Neutrophil (primary cell): Measurements from ENCODE around the gene CSTPP1.
"Not testable (repeated sequence)": the region's sequence is repeated elsewhere in the genome, so short reads cannot be mapped to it uniquely, and the experiment has no call there.

Experiments
- H3K27ac ChIP-seq: fragments of 200-600 bp; sonication (generic); 2 replicates; pipeline ENCODE4 v1.5.1; 2016; ENCODE audit warnings: mild to moderate bottlenecking, moderate library complexity
- H3K27me3 ChIP-seq: fragments of 200-600 bp; sonication (generic); 2 replicates; pipeline ENCODE4 v1.6.0; 2016; ENCODE audit warnings: mild to moderate bottlenecking
- H3K36me3 ChIP-seq: fragments of 200-600 bp; sonication (generic); 2 replicates; pipeline ENCODE4 v1.5.1; 2017
- H3K4me1 ChIP-seq, 2 experiments: fragments of 200-600 bp in 1 of 2; sonication (generic) in 1 of 2; 1 replicate in 1 of 2; 2 replicates in 1 of 2; pipeline versions ENCODE4 v1.5.1 to v1.6.1; 2013 to 2016; ENCODE audit warnings: low read depth in 1 of 2, low read length in 1 of 2, mild to moderate bottlenecking in 1 of 2, moderate library complexity in 1 of 2; ENCODE audit not compliant: control insufficient read depth in 1 of 2, insufficient read depth in 1 of 2
- H3K4me3 ChIP-seq, 2 experiments: fragments of 200-600 bp in 1 of 2; sonication (generic) in 1 of 2; 1 replicate in 1 of 2; 2 replicates in 1 of 2; pipeline ENCODE4 v1.5.1; 2013 to 2016; ENCODE audit warnings: low read depth in 1 of 2, low read length in 1 of 2, mild to moderate bottlenecking in 1 of 2, moderate library complexity in 1 of 2
- H3K9me3 ChIP-seq: fragments of 200-600 bp; sonication (generic); 2 replicates; pipeline ENCODE4 v1.5.1; 2016
- TF ChIP-seq, protein P1 (sequence below): fragments of 200-600 bp; sonication (generic); IDR thresholded peaks from 2 replicates; pipeline ENCODE4 v1.5.1; 2016; ENCODE audit warnings: antibody characterized with exemption

CSTPP1 gene

DNA sequence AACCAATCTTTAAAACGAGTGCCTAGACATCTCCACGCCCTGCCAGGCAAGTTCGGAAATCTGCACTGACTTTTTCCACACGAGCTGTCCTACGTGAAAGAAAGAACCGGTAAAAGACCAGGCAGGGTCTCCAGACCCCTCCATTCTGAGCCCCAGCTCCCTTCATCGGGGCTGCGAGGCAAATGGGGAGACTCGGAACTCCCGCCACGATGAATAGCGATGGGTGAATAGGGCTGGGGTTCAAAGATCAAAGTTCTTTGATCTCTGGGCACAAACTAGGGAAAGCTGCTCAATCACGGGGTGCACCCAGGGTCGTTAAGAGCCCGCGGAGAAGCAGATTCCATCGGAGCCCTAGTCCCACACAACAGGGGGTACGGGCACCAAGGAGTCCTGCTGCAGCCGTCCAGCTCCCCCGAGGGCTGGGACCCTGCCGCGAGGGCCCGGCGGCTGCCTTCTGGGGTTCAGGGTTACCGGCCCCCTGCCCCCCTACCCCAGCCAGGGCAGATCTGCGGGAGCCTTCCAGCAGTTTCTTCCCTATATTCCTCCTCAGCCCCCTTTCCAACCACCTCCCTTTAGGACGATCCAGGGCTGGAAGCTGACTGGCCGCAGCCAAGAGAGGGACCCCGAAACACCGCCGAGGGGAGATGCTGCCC, 19.3 kb upstream of the CSTPP1 start:
- no peaks in the 10 kb centered on the region for H3K9me3 ChIP-seq
- no peaks in the 10 kb centered on the region for H3K36me3 ChIP-seq
- peaks cover 16 to 23% of the 10 kb centered on the region in 2 experiments for H3K4me1 ChIP-seq
- TF ChIP-seq, protein P1, sequence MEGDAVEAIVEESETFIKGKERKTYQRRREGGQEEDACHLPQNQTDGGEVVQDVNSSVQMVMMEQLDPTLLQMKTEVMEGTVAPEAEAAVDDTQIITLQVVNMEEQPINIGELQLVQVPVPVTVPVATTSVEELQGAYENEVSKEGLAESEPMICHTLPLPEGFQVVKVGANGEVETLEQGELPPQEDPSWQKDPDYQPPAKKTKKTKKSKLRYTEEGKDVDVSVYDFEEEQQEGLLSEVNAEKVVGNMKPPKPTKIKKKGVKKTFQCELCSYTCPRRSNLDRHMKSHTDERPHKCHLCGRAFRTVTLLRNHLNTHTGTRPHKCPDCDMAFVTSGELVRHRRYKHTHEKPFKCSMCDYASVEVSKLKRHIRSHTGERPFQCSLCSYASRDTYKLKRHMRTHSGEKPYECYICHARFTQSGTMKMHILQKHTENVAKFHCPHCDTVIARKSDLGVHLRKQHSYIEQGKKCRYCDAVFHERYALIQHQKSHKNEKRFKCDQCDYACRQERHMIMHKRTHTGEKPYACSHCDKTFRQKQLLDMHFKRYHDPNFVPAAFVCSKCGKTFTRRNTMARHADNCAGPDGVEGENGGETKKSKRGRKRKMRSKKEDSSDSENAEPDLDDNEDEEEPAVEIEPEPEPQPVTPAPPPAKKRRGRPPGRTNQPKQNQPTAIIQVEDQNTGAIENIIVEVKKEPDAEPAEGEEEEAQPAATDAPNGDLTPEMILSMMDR = no peak
- H3K27ac ChIP-seq = no peak overlapping the region
- H3K4me3 ChIP-seq = peak overlapping the region in 1 of 2 experiments; percentile 16
- peaks cover 89% of the 10 kb centered on the region for H3K27me3 ChIP-seq

DNA sequence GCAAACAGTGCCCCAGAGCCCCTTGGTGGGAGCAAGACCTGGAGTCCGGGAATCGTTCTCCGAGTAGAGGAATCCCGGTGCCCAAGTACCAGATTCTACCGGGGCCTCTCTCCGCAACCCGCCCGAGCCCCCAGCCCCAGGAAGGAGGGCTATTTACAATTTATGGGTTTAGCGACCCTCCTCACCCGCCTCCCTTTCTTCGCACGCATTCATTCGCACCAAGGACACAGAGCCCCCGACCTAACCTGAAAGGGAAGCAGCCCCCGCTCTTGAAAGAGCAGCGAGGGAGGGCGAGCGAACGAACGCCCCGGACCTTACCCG, 18.8 kb upstream of the CSTPP1 start:
- H3K4me1 ChIP-seq = peaks cover 16 to 23% of the 10 kb centered on the region in 2 experiments
- H3K27ac ChIP-seq = no peak overlapping the region
- H3K4me3 ChIP-seq = peak overlapping the region in 1 of 2 experiments; percentile 38
- TF ChIP-seq, protein P1 = no peak
- peaks cover 85% of the 10 kb centered on the region for H3K27me3 ChIP-seq
- H3K36me3 ChIP-seq = no peaks in the 10 kb centered on the region
- H3K9me3 ChIP-seq = no peaks in the 10 kb centered on the region

DNA sequence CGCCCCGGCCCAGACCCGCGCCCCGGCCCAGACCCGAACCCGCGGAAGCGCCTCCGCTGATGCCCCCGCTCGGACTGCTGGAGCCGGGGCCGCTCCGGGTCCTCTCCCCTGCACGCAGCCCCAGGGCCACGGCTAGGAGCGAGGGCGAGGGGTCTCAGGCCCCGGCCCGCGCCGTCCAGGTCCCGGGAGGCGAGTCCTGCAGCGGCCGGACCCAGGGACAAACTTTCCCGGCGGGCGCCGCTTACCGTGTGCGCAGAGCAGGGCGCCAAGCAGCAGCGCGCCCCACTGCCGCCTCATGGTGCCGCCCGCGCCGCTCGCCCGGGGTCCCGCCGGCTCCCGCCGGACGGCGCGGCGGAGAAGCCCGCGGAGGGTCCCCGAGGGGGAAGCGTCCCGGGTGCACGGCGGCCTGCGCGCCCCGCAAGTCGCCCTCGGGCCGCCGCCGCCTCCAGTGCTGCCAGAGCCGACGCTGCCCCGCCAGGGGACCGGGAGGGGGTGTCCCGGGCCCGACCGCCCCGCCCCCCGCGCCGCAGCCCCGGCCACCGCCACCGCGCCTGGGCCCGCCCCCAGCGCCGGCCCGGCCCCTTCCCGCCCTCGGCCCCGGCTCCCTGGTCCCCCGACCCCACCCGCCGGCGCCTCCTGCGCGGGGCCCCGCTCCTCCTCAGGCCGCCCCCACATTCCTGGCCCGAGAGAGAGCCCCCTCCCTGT, 18.3 kb upstream of the CSTPP1 start, which contains the start of gene LRP4:
Gene LRP4 (minus strand): TSS at position 468 of the 705 bp plus-strand sequence. CDS start 171 bp downstream, at position 297.
- H3K9me3 ChIP-seq = no peaks in the 10 kb centered on the region
- H3K4me1 ChIP-seq = peaks cover 16 to 23% of the 10 kb centered on the region in 2 experiments
- no peaks in the 10 kb centered on the region for H3K36me3 ChIP-seq
- peak within 1 kb of the TSS in 1 of 2 experiments; percentile 38 for H3K4me3 ChIP-seq
- H3K27me3 ChIP-seq = peaks cover 79% of the 10 kb centered on the region
- H3K27ac ChIP-seq = no peak within 1 kb of the TSS
- TF ChIP-seq, protein P1 = no peak

DNA sequence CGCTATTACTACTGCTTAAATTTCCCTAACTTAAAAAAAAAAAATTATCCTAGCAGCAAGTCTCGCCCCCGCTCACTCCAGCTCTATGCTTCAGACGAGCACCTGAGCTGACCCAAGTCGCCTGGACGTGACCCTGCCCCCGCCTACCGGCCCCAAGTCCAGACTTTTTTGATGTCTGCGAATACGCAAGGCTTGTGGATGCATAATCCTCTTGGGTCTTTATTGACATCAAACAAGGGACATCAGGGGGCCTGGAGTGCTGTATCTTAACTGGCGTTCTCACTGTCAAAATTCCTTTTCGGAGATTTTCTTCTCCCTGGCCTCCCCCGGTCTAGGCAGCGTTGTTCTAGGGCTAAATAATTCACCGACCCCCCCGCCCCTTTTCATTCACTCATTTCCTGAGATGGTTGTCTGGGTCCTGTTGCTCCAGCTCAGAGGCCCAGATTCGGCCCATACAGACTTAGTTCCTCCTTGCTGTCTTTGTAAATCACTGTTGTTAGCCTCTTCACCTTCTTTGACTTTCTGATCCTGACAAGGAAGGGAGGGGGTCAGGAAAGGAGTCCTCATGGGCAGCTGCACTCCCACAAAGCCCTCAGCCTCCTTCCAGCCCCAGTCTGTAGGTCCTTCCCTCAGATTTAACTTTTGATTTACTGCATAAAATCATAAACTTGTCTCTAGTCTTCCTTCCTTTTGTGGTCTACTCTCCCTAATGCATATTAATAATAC, 17.6 kb upstream of the CSTPP1 start:
- TF ChIP-seq, protein P1 = no peak
- H3K36me3 ChIP-seq = no peaks in the 10 kb centered on the region
- H3K4me1 ChIP-seq = peaks cover 16 to 23% of the 10 kb centered on the region in 2 experiments
- H3K4me3 ChIP-seq = no peak overlapping the region
- H3K9me3 ChIP-seq = no peaks in the 10 kb centered on the region
- no peak overlapping the region for H3K27ac ChIP-seq
- peaks cover 72% of the 10 kb centered on the region for H3K27me3 ChIP-seq

DNA sequence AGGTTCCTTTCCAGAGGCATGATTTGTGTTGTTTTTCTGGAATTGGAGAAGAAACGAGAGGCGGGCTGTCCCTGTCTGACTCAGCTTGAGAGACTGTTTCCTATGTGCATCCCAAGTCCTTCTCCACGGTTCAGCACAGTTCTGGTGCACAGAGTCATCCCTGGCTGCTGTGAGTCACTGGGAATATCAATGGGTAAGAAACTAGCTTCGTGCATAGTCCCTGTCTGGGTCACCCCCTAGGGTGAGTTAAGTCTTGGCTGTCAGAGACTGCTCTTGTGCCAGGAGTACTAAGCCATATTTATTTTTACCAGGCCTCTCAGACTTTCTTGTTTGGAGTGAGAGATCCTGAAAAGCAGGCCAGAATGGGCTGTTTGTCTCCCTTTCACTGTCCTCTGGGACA, 15.8 kb upstream of the CSTPP1 start:
- peaks cover 16 to 23% of the 10 kb centered on the region in 2 experiments for H3K4me1 ChIP-seq
- H3K36me3 ChIP-seq = no peaks in the 10 kb centered on the region
- H3K27ac ChIP-seq = no peak overlapping the region
- no peaks in the 10 kb centered on the region for H3K9me3 ChIP-seq
- no peak overlapping the region for H3K4me3 ChIP-seq
- peaks cover 54% of the 10 kb centered on the region for H3K27me3 ChIP-seq
- TF ChIP-seq, protein P1 = no peak

DNA sequence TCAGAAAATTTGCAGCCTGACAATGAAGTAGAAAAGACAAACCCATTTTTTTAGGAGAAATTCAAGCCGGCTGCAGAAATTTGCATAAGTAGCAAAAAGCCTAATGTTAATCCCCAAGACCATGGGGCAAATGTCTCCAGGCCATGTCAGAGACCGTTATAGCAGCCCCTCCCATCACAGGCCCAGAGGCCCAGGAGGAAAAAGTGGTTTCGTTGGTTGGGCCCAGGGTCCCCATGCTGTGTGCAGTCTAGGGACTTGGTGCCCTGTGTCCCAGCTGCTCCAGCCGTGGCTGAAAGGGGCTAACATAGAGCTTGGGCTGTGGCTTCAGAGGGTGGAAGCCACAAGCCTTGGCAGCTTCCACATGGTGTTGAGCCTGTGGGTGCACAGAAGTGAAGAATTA, 8.6 kb upstream of the CSTPP1 start:
- H3K4me1 ChIP-seq, H3K27ac ChIP-seq, H3K27me3 ChIP-seq, H3K36me3 ChIP-seq, H3K4me3 ChIP-seq, H3K9me3 ChIP-seq: not testable (repeated sequence)

DNA sequence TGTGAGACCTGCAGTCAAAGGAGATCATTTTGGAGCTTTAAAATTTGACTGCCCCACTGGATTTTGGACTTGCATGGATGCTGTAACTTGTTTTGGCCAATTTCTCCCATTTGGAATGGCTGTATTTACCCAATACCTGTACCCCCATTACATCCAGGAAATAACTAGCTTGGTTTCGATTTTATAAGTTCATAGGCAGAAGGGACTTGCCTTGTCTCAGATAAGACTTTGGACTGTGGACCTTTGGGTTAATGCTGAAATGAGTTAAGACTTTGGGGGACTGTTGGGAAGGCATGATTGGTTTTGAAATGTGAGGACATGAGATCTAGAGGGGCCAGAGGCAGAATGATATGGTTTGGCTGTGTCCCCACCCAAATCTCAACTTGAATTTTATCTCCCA, 7.9 kb upstream of the CSTPP1 start:
- H3K36me3 ChIP-seq, H3K27me3 ChIP-seq, H3K4me1 ChIP-seq, H3K4me3 ChIP-seq, H3K9me3 ChIP-seq, H3K27ac ChIP-seq: not testable (repeated sequence)
